Right ventricle myocardium inferior (tissue), 1 donor: Measurements from ENCODE around the gene MAGOH. TPM values are rescaled to one million over a fixed set of nuclear protein-coding genes. Genes with fewer than 3 reads are reported as not detected.
A peak's percentile ranks its signal among the peaks of the same experiment; 100 is the strongest.
"Not testable (repeated sequence)": the region's sequence is repeated elsewhere in the genome, so short reads cannot be mapped to it uniquely, and the experiment has no call there.

Experiments used
- ATAC-seq: fragments of 200-7000 bp; cut with Tn5 transposase; one replicate; pipeline ENCODE4 v1.9.1; 2020; ENCODE audit warnings: mild to moderate bottlenecking, moderate library complexity
- DNase-seq: peaks from one replicate; pipeline ENCODE4 v3.0.0; 2021; ENCODE audit errors: missing footprints
- intact Hi-C: fragments of 100-400 bp; cut with DNase I; formaldehyde crosslinking; loops from one replicate; pipeline ENCODE4 v1.11.0; 2022
- total RNA-seq: library from RNA; stranded (reverse); fragmentation: NEBNext Ultra II Directional; extraction: Animal tissue kit (Norgen Biotek cat#: 25700); gene quantifications from one replicate; pipeline ENCODE4 v1.2.1, GENCODE V29; 2021
- donor health status: DM: no; HTN: yes; CAD: no; lungs with severe emphysema.

The MAGOH gene
- total RNA-seq, 1 donor from 2014 or later: 24.0 TPM

DNA sequence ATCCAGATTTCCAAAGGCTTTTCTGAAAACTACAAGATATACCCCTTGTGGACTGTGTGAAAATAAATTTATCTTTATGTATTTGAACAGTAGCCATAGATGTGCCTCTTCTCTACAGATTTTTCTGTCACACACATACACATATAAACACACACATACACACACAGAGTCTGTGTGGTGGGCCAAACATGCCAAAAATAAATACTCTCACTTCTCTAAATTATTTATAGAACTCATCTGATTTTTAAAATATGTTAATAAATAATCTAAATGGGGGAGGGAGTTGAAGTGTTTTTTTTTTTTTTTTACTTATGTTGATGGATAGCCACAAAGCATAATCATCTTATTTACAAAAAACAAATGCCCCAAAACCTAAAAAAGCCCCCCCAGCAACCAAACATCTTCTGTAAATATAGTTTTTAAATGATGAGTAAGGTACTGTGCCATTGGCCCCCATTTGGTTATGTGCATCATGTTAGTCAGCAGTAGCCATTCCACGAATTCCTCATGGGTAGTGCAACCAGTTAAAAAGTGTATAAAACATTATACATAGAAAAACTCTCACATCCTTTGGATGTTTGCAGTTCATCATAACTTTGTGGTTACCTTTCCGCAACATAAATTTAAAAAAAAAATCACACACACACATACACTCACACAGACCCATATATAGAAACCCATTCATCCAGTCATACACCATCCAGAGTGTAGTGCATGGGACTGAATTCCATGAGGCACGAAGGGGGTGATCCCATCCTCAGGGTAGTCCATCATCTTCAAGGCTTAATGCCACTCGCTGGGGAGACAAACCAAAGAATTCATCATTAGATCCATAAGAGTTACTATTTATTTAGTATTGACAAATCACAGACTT is 8.2 kb upstream of the MAGOH start:
- intact Hi-C loops: no loop called here
- DNase-seq (no peak), ATAC-seq (no peak)

DNA sequence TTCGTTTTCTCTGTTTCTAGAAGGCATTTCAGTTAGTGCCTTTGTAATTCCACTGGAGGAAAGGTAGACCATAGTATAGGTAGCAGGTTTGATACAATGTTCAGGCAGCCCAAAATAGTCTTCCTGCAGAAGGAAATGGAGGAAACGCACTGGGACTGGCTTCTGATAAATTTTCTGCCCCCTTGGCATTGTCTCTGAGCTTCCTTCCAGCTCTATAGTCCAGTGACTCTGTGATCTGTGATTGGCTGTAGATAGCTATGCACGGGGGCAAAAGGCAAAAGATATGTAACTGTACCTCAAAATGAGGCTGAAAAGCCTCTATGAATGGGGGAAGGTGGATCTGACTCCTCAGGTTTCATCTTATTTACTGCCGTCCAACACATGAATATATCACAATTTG is 5.8 kb upstream of the MAGOH start:
- ATAC-seq: no peak
- DNase-seq: no peak
- intact Hi-C loops: no loop called here

DNA sequence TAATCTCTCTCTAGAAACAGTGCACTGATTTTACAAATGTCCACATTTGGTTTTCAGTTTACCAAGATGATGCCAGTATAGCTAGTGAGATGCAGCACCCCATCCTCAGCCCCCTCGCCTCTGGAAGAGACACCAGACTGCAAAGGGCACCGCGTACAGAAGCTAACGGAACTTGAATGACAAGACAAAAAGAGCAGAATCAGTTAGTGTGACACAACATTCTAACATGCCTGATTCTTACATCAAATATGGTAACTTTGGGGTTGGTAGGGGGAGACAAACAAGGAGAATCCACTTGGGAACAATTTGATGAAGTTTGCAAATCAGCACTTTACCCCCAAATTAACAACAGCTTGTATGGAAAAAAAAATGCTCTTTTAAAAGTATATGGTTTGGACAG is 4.1 kb upstream of the MAGOH start:
- intact Hi-C loops: no loop called here
- ATAC-seq: no peak
- no peak for DNase-seq

DNA sequence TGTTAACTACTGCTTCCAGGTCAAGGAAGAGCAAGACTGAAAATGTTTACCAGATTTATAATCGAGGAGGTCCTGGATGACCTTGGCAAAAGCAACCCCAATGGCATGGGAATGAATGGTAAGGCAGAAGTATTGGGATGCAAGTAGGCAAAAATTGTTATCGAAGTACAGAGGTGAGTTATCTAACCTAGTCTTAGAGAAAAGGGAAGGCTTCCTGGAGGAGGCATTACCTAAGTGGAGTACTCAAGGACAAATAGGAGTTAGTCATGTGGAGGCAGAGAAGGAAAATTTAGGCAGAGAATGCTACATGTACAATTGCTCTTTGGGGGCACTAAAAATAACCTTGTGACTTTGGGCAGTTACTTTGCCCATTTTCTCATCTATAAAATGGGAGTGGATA is 3.5 kb upstream of the MAGOH start:
- ATAC-seq (no peak), DNase-seq (no peak)
- intact Hi-C loops: no loop called here

DNA sequence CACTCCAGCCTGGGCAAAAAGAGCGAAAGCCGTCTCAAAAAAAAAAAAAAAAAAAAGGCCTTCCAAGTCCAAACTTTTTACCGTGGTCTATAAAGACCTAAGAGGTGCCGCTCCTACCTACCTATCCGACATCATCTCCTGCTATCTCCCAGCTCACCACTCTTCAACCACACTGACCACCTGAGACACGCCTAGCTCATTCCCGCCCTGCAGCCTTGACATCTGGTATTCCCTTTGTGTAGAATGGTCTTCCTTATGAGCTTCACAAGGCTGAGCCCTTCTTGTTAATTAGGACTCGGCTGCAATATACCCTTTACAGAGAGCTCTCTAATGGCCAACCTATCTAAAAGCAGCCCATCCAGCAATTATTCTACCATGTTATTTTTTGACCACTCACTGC is 680 bp downstream of the MAGOH start:
- intact Hi-C loops: no loop called here
- no peak for ATAC-seq
- no peak for DNase-seq

DNA sequence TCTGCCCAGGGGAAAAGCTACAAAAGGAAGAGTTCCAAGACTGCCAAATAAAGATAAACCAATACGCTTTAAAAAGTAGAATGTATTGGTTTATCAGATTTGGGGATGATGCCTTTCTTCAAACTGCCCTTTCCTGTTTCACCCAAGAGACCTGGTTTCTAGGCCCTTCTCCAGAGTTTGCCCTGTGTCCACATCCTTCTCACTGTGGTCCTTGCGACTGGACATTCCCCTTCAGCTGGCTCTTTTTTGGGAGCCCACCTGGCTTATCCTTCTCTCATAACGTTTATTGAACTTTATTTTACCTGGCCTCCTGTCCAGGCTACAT is 17.4 kb downstream of the MAGOH start:
- DNase-seq: no peak
- intact Hi-C loops: loop anchor here (10.0 kb wide), 1 partner anchor 1166 kb away; the partner anchor contains the start of genes BTF3L4 and TXNDC12
- ATAC-seq: no peak

DNA sequence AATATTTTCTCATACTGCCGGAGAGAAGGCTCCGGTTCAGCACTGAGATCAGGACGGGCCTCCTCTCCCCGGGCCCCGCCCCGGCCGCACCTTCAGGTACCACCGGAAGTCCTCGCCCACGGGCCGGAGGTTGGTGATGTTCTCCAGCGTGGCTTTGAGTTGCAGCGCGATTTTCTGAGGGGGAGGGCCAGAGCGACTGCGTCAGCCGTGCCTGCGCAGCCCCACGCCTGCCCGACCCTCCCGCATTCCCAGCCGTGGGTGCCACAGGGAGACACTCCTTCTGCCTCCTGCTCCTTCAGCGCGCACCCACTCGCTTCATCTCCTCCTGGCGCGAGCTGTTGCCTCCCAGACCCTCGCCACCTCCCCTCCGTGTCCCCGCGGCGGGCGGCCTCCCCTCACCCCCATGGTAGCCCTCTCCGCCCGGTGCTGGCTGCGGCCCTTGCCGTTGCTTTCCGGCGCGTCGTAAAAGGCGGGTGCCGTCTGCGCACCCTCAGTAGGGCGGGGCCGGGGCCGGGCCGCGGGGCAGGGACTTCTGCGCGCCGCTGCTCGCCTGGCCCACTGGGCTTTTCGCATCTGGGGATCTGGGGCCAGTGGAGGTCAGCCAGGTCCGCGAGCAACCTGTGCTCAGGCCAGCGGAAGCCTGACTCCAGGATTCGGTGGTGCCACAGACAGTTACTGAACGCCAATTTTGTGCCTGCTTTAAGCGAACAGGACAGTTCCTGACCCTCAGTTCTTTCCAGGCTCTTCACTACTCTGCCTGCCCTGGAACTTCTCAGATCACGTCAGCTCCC is 18.0 kb downstream of the MAGOH start, which contains the start of gene CZIB:
Gene CZIB, minus strand, starts transcription at position 464 of the 791 bp plus-strand sequence. Its CDS starts 59 bp downstream, at position 405.
- intact Hi-C loops: loop anchor here (10.0 kb wide), 1 partner anchor 1166 kb away; the partner anchor contains the start of genes BTF3L4 and TXNDC12
- ATAC-seq (peak; percentile 98), DNase-seq (peak; percentile 98)

DNA sequence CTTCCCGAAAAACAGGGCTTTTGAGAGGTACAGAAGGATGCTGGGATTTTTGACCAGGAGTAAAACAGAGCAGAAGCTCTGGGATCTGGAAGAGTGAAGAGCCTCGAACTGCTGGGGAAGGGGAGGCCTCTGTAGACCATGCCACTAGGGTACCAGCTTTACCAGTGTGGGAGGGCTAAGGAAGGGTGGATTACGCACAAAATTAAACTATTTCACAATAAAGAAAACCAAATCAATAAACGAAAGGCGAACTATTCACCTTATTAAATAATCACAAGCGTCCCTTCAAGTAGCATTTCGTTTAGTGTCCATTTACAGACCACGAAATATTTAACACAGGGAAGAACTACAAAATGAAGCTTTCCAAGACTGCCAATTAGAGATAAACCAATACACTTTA is 18.6 kb downstream of the MAGOH start:
- DNase-seq: no peak
- intact Hi-C loops: loop anchor here (10.0 kb wide), 1 partner anchor 1165 kb away; the partner anchor contains the start of genes BTF3L4 and TXNDC12
- no peak for ATAC-seq

DNA sequence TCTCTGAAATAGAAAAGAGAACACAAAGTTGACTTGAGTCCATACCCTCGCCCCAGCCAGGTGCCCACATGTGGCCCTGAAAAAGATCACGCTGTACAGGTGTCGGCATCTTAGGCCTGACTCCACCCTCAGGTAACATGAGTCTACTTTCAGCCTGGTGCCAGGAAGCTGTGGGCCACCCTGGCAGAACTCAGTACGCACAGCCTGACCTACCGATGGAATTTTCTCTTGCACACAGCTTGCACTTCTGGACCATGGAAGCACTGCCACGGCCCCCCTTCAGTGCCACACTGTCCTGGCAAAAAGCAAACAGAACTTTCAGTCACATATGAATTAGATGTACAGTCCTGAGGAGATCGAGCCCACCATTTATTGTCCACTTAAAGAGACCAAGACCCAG is 20.1 kb downstream of the MAGOH start:
- ATAC-seq (no peak), DNase-seq (no peak)
- intact Hi-C loops: no loop called here

DNA sequence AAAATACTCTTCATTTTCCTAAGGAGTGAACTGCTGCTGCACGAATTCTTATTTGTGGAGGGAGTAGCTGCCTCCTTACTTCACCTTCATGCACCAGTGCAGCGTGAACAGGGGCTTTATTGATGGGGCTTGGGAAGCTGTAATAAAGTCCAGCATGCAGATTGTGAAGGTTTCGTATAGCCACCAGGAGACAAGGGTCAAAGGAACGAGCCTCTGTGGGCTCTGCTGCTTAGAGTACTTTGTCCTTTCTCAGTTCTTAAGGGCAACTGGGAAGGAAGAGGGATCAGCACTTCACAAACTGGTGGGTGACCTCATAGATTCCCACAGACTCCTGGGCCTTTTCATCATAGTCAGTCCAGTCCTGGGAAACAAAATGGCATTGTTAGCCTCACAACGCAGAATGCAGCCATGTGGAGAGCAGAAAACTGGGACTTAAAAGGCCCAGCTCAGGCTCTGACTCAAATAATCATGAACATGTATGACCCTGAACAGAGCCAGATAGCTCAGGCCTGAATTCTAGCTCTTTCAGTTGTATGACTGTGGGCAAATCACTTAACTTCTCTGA is 23.9 kb downstream of the MAGOH start:
- ATAC-seq: no peak
- DNase-seq: no peak
- intact Hi-C loops: no loop called here

DNA sequence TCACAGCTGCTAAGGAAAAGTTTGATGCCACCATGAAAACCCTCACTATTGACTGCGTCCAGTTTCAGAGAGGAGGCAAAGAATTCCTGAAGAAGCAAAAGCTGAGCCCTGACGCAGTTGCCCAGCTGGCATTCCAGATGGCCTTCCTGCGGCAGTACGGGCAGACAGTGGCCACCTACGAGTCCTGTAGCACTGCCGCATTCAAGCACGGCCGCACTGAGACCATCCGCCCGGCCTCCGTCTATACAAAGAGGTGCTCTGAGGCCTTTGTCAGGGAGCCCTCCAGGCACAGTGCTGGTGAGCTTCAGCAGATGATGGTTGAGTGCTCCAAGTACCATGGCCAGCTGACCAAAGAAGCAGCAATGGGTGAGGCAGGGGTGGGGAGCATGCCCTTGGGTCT is 27.4 kb downstream of the MAGOH start:
- no peak for DNase-seq
- no peak for ATAC-seq
- intact Hi-C loops: no loop called here

DNA sequence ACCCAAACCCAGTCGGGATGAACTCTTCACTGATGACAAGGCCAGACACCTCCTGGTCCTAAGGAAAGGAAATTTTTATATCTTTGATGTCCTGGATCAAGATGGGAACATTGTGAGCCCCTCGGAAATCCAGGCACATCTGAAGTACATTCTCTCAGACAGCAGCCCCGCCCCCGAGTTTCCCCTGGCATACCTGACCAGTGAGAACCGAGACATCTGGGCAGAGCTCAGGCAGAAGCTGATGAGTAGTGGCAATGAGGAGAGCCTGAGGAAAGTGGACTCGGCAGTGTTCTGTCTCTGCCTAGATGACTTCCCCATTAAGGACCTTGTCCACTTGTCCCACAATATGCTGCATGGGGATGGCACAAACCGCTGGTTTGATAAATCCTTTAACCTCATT is 28.0 kb downstream of the MAGOH start:
- DNase-seq: no peak
- intact Hi-C loops: no loop called here
- ATAC-seq: no peak

DNA sequence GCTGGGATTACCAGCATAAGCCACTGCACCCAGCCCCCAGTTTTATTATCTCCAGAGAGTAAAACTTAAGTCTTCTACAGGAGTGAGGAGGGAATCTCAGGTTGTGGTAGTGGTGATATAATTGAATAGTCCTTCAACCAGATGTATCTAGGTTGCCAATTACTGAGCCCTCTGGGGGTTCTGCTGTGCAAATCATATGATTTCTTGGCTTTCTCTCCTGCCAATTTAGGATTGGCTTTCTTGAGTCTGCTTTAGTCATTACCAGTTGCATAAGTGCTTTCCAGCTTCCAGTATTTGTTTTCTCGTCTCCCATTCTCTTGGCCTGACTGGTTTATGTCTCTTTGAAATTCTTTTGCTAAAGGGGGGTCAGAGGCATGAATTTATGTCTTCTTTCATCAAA is 30.6 kb downstream of the MAGOH start:
- ATAC-seq (peak; percentile 31), DNase-seq (no peak)
- intact Hi-C loops: no loop called here

DNA sequence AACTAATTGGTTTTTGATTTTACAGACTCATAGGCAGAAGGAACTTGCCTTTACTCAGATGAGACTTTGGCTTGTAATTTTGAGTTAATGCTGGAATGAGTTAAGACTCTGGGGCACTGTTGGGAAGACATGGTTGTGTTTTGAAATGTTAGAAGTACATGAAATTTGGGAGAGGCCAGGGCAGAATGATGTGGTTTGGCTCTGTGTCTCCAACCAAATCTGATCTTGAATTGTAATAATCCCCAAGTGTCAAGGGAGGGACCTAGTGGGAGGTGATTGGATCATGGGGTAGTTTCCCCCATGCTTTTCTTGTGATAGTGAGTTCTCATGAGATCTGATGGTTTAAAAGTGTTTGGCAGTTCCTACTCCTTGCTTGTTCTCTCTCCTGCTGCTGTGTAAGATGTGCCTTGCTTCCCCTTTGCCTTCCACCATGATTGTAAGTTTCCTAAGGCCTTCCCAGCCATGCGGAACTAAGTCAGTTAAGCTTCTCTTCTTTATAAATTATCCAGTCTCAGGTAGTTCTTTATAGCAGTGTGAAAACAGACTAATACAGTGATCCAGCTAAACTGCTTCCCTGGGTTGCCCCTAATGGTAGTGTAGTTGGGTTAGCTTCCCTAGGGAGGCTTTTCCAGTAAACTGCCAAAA is 31.5 kb downstream of the MAGOH start:
- ATAC-seq: no peak
- intact Hi-C loops: no loop called here
- DNase-seq: no peak

DNA sequence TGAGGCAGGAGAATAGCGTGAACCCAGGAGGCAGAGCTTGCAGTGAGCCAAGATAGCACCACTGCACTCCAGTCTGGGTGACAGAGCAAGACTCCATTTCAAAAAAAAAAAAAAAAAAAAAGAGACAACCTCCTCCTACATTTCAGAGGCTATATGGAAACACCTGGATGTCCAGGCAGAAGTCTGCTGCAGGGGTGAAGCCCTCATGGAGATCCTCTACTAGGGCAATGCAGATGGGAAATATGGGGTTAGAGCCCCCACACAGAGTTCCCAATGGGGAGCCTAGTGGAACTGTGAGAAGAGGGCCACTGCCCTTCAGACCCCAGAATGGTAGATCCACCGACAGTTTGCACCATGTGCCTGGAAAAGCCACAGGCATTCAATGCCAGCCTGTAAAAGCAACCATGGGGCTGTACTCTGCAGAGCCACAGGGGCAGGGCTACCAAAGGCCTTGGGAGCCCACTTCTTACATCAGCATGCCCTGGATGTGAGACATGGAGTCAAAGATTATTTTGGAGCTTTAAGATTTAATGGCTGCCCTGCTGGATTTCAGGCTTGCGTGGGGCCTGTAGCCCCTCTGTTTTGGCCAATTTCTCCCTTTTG is 32.1 kb downstream of the MAGOH start:
- intact Hi-C loops, DNase-seq, ATAC-seq: not testable (repeated sequence)

DNA sequence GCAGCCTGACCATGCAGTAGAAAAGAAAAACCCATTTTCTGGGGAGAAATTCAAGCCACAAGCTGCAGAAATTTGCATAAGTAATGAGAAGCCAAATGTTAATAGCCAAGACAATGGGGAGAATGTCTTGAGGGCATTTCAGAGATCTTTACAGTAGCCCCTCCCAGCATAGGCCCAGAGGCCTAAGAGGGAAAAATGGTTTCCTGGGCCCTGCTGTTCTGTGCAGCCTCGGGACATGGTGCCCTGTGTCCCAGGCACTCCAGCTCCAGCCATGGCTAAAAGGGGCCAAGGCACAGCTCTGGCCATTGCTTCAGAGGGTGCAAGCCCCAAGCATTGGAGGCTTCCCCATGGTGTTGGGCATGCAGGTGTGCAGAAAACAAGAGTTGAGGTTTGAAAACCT is 32.8 kb downstream of the MAGOH start:
- intact Hi-C loops, ATAC-seq, DNase-seq: not testable (repeated sequence)

DNA sequence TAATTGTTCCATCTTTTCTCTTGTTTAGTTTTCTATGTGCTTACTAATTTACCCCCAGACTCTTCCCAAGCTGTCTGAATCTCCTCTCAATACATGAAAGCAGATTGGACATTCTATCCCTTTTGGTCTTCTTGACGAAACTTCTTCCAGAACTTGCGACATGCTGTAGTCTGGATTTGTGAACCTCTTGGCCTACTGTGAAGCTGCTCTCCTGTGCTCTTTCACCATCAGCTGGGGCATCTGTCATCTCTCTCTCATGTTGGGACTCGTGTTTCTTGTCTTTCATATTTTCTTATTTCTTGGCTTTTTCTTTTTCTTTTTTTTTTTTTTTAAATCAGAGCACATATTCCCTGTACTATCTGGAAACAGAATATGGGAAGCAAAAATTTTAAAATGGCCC is 34.9 kb downstream of the MAGOH start:
- DNase-seq: no peak
- intact Hi-C loops: no loop called here
- no peak for ATAC-seq

DNA sequence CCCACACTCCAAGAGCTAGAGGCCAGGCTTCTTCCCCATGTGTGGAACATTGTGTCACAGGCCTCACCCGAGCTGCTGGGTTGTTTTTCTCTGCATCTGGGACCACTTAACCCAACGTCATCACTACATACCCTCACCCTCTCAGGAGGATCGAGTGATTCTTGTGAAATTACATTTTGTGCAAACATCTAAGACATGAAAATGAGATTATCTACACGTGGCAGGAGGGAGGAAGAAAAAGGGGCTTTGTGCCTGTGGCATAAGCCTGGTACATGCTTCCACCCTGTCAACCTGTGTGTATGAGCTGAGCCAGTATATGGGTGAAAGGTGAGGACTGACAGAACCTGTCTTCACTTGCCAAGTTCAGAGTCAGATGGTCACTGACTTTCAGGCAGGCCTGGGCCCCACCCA is 40.1 kb downstream of the MAGOH start:
- DNase-seq (no peak), ATAC-seq (peak; percentile 57)

More for the DNA sequence above, 40.1 kb downstream of the MAGOH start:
- intact Hi-C loops: loop anchor here (5.0 kb wide), 1 partner anchor 271 kb away; the partner anchor contains the start of gene SCP2
